ENCODE results near the gene ORAI1.
"Not testable (repeated sequence)": the region's sequence is repeated elsewhere in the genome, so short reads cannot be mapped to it uniquely, and the experiment has no call there.

ORAI1 gene

DNA sequence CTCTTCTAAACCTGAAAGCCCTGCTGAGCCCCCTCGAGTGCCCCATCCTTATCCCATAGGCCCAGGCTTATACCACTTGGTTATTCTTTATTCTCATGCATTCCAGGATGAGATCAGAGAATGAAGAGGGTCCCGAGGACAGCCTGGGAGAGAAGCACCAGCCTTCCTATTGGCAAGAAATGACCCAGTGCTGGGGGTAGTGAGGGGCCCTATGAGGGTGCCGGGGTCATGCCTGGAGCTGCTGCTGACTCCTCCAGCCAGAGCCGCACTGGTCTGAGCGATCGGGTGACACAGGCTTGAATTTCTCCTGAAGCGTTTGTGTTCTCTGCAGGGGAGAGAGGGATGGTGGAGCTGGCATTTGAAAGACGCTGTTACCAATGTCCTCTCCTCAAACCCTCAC lies 25.0 kb downstream of the ORAI1 start:
- H3K36me3 Mint-ChIP-seq (ENCODE audit: low read depth), result peaks cover 26% of the 10 kb centered on the region

DNA sequence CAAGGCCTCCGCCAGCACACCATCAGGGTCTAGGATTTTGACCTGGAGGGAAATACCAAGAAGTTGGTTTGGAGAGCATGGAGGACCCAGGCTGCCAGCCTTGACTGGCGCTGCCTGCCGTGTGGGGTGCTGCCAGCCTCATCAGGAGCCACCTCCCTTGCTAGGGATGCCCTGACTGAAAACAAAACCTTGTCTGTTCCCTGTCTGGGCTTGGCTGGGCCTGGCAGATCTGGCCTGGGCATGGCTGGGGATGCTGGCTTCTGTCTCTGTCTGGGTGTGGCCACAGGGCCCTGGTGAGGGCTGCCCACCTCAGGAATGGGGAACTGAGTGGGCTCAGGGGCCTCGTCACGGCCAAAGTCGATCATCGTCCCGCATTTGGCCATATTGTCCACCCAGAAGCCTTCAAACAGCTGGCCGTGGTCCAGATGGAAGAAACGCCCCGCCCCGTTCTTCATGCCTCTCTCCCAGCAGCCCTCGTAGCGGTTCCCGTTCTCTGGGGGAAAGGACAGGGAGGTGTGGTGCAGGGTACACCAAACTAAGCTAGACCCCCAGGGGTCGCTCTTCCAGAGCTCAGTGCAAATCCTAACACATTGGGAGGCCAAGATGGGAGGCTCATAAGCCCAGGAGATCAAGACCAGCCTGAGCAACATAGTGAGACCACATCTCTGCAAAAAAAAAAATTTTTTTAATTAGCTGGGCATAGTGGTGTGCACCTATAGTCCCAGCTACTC lies 26.6 kb downstream of the ORAI1 start:
- no peak overlapping the region for H3K4me3 Mint-ChIP-seq
- H3K36me3 Mint-ChIP-seq (ENCODE audit: low read depth), result peaks cover 22% of the 10 kb centered on the region
- H3K27ac Mint-ChIP-seq, result no peak overlapping the region
- no peaks in the 10 kb centered on the region for H3K27me3 Mint-ChIP-seq
- no peaks in the 10 kb centered on the region for H3K9me3 Mint-ChIP-seq
- H3K4me1 Mint-ChIP-seq (ENCODE audit: low read depth), result peaks cover 48% of the 10 kb centered on the region

More for the DNA sequence above, 25.0 kb downstream of the ORAI1 start:
- Mint-ChIP-seq H3K4me1 (ENCODE audit: low read depth) (peaks cover 35% of the 10 kb centered on the region), H3K9me3 (no peaks in the 10 kb centered on the region), H3K27me3 (no peaks in the 10 kb centered on the region), H3K4me3 (no peak overlapping the region), H3K27ac (no peak overlapping the region)

DNA sequence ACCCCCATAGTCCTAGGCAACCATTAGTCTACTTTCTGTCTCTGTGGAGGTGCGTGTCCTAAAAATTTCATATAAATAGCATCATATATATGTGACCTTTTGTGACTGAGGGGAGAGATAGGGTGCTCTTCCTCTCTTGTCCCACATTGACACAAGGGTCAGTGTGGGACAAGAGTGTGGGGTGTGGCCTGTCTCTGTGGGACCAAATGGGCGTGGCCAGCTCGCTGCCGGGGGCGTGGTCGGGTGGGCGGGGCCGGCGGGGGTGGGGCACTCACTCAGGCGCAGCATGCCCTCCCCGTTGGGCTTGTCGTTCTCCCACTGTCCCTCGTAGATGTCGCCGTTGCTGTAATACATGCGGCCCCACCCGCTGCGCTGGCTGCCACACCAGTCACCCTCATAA lies 27.7 kb downstream of the ORAI1 start:
- Mint-ChIP-seq H3K4me1 (ENCODE audit: low read depth) (peaks cover 53% of the 10 kb centered on the region), H3K27ac (no peak overlapping the region), H3K9me3 (no peaks in the 10 kb centered on the region), H3K4me3 (no peak overlapping the region), H3K27me3 (no peaks in the 10 kb centered on the region), H3K36me3 (ENCODE audit: low read depth) (peaks cover 16% of the 10 kb centered on the region)

- Mint-ChIP-seq H3K4me3 (no peak overlapping the region), H3K27me3 (no peaks in the 10 kb centered on the region), H3K27ac (no peak overlapping the region), H3K4me1 (ENCODE audit: low read depth) (peaks cover 48% of the 10 kb centered on the region), H3K36me3 (ENCODE audit: low read depth) (peaks cover 9% of the 10 kb centered on the region), H3K9me3 (no peaks in the 10 kb centered on the region)
Measured at GRCh38 chr12:121656122-121656521, 29.8 kb downstream of the ORAI1 start.

GRCh38 chr12:121657305-121658008 lies 31.1 kb downstream of the ORAI1 start:
- Mint-ChIP-seq H3K4me1 (ENCODE audit: low read depth) (peaks cover 47% of the 10 kb centered on the region), H3K27ac (peak overlapping the region; percentile 80), H3K4me3 (peak overlapping the region; percentile 45), H3K27me3 (no peaks in the 10 kb centered on the region), H3K36me3 (ENCODE audit: low read depth) (peaks cover 9% of the 10 kb centered on the region), H3K9me3 (no peaks in the 10 kb centered on the region)

- H3K4me1 Mint-ChIP-seq (ENCODE audit: low read depth), result peaks cover 70% of the 10 kb centered on the region
- H3K36me3 Mint-ChIP-seq (ENCODE audit: low read depth); H3K27me3 Mint-ChIP-seq; H3K9me3 Mint-ChIP-seq; H3K4me3 Mint-ChIP-seq: not testable (repeated sequence)
- H3K27ac Mint-ChIP-seq, result peak overlapping the region; percentile 66
Measured at GRCh38 chr12:121661353-121662105, 35.2 kb downstream of the ORAI1 start.

- H3K9me3 Mint-ChIP-seq, result no peaks in the 10 kb centered on the region
- H3K4me1 Mint-ChIP-seq (ENCODE audit: low read depth), result peaks cover 66% of the 10 kb centered on the region
- peak overlapping the region; percentile 88 for H3K27ac Mint-ChIP-seq
- H3K27me3 Mint-ChIP-seq, result no peaks in the 10 kb centered on the region
- peak overlapping the region; percentile 92 for H3K4me3 Mint-ChIP-seq
- H3K36me3 Mint-ChIP-seq (ENCODE audit: low read depth), result peaks cover 9% of the 10 kb centered on the region
Measured at GRCh38 chr12:121663610-121663929, 37.2 kb downstream of the ORAI1 start.

DNA sequence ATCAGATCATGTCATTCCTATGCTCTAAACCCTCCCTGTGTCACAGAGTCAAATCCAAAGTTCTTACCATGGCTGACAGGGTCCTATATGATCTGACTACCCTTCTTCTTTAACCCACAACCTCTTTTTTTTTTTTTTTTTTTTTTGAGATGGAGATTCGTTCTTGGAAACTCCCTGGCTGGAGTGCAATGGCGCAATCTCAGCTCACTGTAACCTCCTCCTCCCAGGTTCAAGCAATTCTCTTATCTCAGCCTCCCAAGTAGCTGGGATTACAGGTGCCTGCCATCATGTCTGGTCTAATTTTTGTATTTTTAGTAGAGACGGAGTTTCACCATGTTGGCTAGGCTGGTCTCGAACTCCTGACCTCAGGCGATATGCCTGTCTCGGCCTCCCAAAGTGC lies 40.5 kb downstream of the ORAI1 start:
- Mint-ChIP-seq H3K4me1 (ENCODE audit: low read depth) (peaks cover 61% of the 10 kb centered on the region), H3K4me3 (peak overlapping the region; percentile 28), H3K27ac (peak overlapping the region; percentile 11)
- H3K9me3 Mint-ChIP-seq; H3K27me3 Mint-ChIP-seq; H3K36me3 Mint-ChIP-seq (ENCODE audit: low read depth): not testable (repeated sequence)

- Mint-ChIP-seq H3K9me3 (no peaks in the 10 kb centered on the region), H3K27ac (no peak overlapping the region), H3K36me3 (ENCODE audit: low read depth) (peaks cover 8% of the 10 kb centered on the region), H3K27me3 (no peaks in the 10 kb centered on the region), H3K4me1 (ENCODE audit: low read depth) (peaks cover 72% of the 10 kb centered on the region), H3K4me3 (no peak overlapping the region)
Measured at GRCh38 chr12:121668750-121669520, 42.6 kb downstream of the ORAI1 start.

GRCh38 chr12:121669521-121669900 lies 43.2 kb downstream of the ORAI1 start, which contains the start of gene MORN3:
TSS of gene MORN3 (minus strand) at chr12:121669654. CDS start at chr12:121669483, 171 bp downstream.
- Mint-ChIP-seq H3K9me3 (no peaks in the 10 kb centered on the region), H3K27ac (no peak within 1 kb of the TSS), H3K4me3 (no peak within 1 kb of the TSS), H3K36me3 (ENCODE audit: low read depth) (peaks cover 3% of the 10 kb centered on the region), H3K4me1 (ENCODE audit: low read depth) (peaks cover 67% of the 10 kb centered on the region), H3K27me3 (no peaks in the 10 kb centered on the region)

GRCh38 chr12:121673013-121673511 lies 46.7 kb downstream of the ORAI1 start:
- Mint-ChIP-seq H3K4me1 (ENCODE audit: low read depth) (peaks cover 39% of the 10 kb centered on the region), H3K27me3 (no peaks in the 10 kb centered on the region), H3K4me3 (peak overlapping the region; percentile 81), H3K9me3 (no peaks in the 10 kb centered on the region), H3K36me3 (ENCODE audit: low read depth) (no peaks in the 10 kb centered on the region), H3K27ac (peak overlapping the region; percentile 88)

DNA sequence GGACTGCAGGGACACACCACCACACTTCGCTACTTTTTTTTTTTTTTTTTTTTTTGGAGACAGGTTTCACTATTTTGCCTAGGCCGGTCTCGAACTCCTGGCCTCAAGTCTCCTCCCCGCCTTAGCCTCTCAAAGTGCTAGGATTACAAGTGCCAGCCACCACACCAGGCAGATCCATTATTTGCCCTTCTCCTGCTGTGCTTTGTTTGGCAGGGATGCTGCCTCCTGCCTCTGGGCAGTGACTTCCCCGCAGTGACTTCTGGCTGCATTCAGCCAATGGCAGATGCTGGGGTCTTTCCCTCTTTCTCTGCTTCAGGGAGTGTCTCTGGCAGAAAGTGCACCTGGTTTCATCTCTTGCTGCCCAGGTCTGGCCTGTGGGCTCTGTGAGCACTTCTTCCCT lies 49.9 kb downstream of the ORAI1 start:
- H3K9me3 Mint-ChIP-seq, result no peaks in the 10 kb centered on the region
- peaks cover 28% of the 10 kb centered on the region for H3K4me1 Mint-ChIP-seq (ENCODE audit: low read depth)
- H3K36me3 Mint-ChIP-seq (ENCODE audit: low read depth), result no peaks in the 10 kb centered on the region
- no peak overlapping the region for H3K4me3 Mint-ChIP-seq
- H3K27me3 Mint-ChIP-seq, result no peaks in the 10 kb centered on the region
- peak overlapping the region; percentile 48 for H3K27ac Mint-ChIP-seq

DNA sequence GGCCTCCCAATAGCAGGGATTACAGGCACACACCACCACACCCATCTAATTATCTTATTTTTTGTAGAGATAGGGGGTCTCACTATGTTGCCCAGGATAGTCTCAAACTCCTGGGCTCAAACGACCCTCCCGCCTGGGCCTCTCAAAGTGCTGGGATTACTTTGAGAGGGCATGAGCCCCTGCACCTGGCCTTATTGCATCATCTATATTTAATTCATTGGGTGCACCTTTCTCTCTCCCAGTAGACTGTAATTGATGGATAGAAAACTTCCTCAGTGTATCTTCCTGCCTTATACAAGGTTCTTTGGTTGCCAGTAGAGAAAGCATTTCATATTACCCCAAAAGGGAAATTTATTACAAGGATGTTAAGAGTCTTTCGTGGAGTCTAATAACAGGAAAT lies 52.0 kb downstream of the ORAI1 start:
- no peaks in the 10 kb centered on the region for H3K27me3 Mint-ChIP-seq
- no peaks in the 10 kb centered on the region for H3K36me3 Mint-ChIP-seq (ENCODE audit: low read depth)
- peaks cover 11% of the 10 kb centered on the region for H3K4me1 Mint-ChIP-seq (ENCODE audit: low read depth)
- no peak overlapping the region for H3K4me3 Mint-ChIP-seq
- no peaks in the 10 kb centered on the region for H3K9me3 Mint-ChIP-seq
- no peak overlapping the region for H3K27ac Mint-ChIP-seq

GRCh38 chr12:121678716-121679300 lies 52.5 kb downstream of the ORAI1 start:
- H3K9me3 Mint-ChIP-seq, result no peaks in the 10 kb centered on the region
- no peak overlapping the region for H3K4me3 Mint-ChIP-seq
- H3K36me3 Mint-ChIP-seq (ENCODE audit: low read depth), result no peaks in the 10 kb centered on the region
- peak overlapping the region; percentile 46 for H3K27ac Mint-ChIP-seq
- H3K27me3 Mint-ChIP-seq, result no peaks in the 10 kb centered on the region
- peaks cover 6% of the 10 kb centered on the region for H3K4me1 Mint-ChIP-seq (ENCODE audit: low read depth)
